ENCODE measurements around the gene ANGPTL2.

DNA sequence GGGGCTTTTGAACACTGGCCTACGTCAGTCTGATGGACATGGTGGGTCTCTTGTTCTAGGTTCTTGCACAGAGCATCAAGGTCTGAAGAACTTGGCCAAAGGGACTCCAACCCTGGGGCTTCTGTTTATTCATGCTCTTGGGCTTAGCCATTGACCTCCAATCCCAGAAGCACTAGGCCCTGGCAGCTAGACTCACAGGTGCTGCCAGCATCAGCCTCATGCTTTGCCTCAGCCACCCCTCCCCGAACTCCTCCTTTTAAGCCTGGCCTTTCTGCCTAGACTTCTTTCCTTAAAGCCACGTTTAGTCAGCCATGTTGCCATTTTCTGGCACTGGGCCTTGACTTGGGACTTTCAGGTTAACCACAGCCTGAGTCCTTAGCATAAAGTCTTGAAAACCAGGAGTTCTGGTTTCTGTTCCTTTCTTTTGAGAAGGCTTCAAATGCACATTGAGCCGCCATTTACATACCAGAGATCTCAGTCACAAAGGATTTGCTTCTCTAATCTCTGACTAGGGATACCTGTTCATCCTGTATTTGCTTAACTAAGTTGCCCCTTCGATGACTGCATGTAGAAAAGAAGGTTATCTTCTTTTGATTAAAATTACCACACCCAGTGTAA lies 54.7 kb downstream of the ANGPTL2 start:
- TF ChIP-seq CSDC2 (CRISPR knock-in tag; IDR thresholded peaks at IDR 0.05) (no peak), CREB5 (CRISPR knock-in tag; IDR thresholded peaks at IDR 0.05; ENCODE audit: low read depth) (no peak), RARB (CRISPR knock-in tag; IDR thresholded peaks at IDR 0.05) (no peak), PATZ1 (CRISPR knock-in tag; IDR thresholded peaks at IDR 0.05; ENCODE audit: borderline replicate concordance) (no peak), ISL1 (CRISPR knock-in tag; IDR thresholded peaks at IDR 0.05) (no peak), OSR1 (CRISPR knock-in tag; IDR thresholded peaks at IDR 0.05) (no peak), BACH2 (CRISPR knock-in tag; IDR thresholded peaks at IDR 0.05; ENCODE audit: borderline replicate concordance) (no peak), ZC3H10 (CRISPR knock-in tag; IDR thresholded peaks at IDR 0.05) (no peak), SNAI2 (CRISPR knock-in tag; IDR thresholded peaks at IDR 0.05) (no peak), ZFP30 (CRISPR knock-in tag; IDR thresholded peaks at IDR 0.05) (no peak), ZNF70 (CRISPR knock-in tag; IDR thresholded peaks at IDR 0.05) (no peak)
